UCSD-AML1 (cell line): ENCODE data around the gene FBXO39.
A peak's percentile ranks its signal among the peaks of the same experiment; 100 is the strongest.
"Not testable (repeated sequence)": the region's sequence is repeated elsewhere in the genome, so short reads cannot be mapped to it uniquely, and the experiment has no call there.

Experiments
- DNase-seq: peaks from one replicate; lab custom pipeline; 2025; ENCODE audit not compliant: unreplicated experiment; lab: John Stamatoyannopoulos, UW

The FBXO39 gene

GRCh38 chr17:6775871-6776405 is at the start of gene FBXO39:
FBXO39 (plus strand) TSS chr17:6776215; CDS start chr17:6779869, 3,654 bp downstream.
- no peak for DNase-seq

GRCh38 chr17:6729531-6729930 is 46.5 kb upstream of the FBXO39 start:
- DNase-seq = no peak

- not testable (repeated sequence) for DNase-seq
Measured at GRCh38 chr17:6746665-6747064, 29.4 kb upstream of the FBXO39 start.

GRCh38 chr17:6748617-6749016 is 27.4 kb upstream of the FBXO39 start:
- no peak for DNase-seq

GRCh38 chr17:6749519-6749918 is 26.5 kb upstream of the FBXO39 start:
- peak; percentile 18 for DNase-seq

GRCh38 chr17:6752068-6752909 is 23.7 kb upstream of the FBXO39 start:
- DNase-seq = peak; percentile 64

- peak; percentile 86 for DNase-seq
Measured at GRCh38 chr17:6753006-6753445, 23.0 kb upstream of the FBXO39 start.

- no peak for DNase-seq
Measured at GRCh38 chr17:6753546-6753945, 22.5 kb upstream of the FBXO39 start.

GRCh38 chr17:6755281-6755680 is 20.7 kb upstream of the FBXO39 start:
- no peak for DNase-seq

- DNase-seq = peak; percentile 62
Measured at GRCh38 chr17:6755731-6756184, 20.3 kb upstream of the FBXO39 start, which contains the start of gene XAF1. XAF1 (plus strand) TSS chr17:6756046; CDS start chr17:6756079, 33 bp downstream.

- no peak for DNase-seq
Measured at GRCh38 chr17:6756425-6757031, 19.5 kb upstream of the FBXO39 start.

GRCh38 chr17:6757747-6758146 is 18.3 kb upstream of the FBXO39 start:
- DNase-seq = no peak

- no peak for DNase-seq
Measured at GRCh38 chr17:6761779-6762178, 14.2 kb upstream of the FBXO39 start.

GRCh38 chr17:6768447-6768846 is 7.6 kb upstream of the FBXO39 start:
- DNase-seq = no peak

GRCh38 chr17:6772016-6772415 is 4.0 kb upstream of the FBXO39 start:
- no peak for DNase-seq

- not testable (repeated sequence) for DNase-seq
Measured at GRCh38 chr17:6774906-6775305, 1.1 kb upstream of the FBXO39 start.

GRCh38 chr17:6779411-6779810 is 3.4 kb downstream of the FBXO39 start:
- no peak for DNase-seq

- DNase-seq = no peak
Measured at GRCh38 chr17:6780001-6780400, 4.0 kb downstream of the FBXO39 start.

- DNase-seq = no peak
Measured at GRCh38 chr17:6780886-6781285, 4.9 kb downstream of the FBXO39 start.

- DNase-seq = no peak
Measured at GRCh38 chr17:6782244-6782643, 6.2 kb downstream of the FBXO39 start.

GRCh38 chr17:6786618-6787017 is 10.6 kb downstream of the FBXO39 start:
- DNase-seq = no peak
